Mucosa of descending colon (tissue), 3 donors: ENCODE measurements around the gene GPRC5C. TPM values are rescaled to one million over a fixed set of nuclear protein-coding genes. Genes with fewer than 3 reads are reported as not detected.
A peak's percentile ranks its signal among the peaks of the same experiment; 100 is the strongest.

Experiments used
- ATAC-seq: fragments of 200-7000 bp; cut with Tn5 transposase; one replicate; pipeline ENCODE4 v1.9.1; 2020; ENCODE audit warnings: mild to moderate bottlenecking, moderate library complexity
- DNase-seq, 3 donors: peaks; one replicate each; pipeline ENCODE4 v3.0.0-alpha.2; 2020
- H3K36me3 ChIP-seq: fragments of 200-600 bp; one replicate; pipeline ENCODE4 v1.8.0; 2021; ENCODE audit warnings: low read depth, mild to moderate bottlenecking
- H3K4me1 ChIP-seq: fragments of 200-600 bp; one replicate; pipeline ENCODE4 v1.8.0; 2021; ENCODE audit warnings: low read depth, mild to moderate bottlenecking
- H3K4me3 ChIP-seq: fragments of 200-600 bp; one replicate; pipeline ENCODE4 v1.8.0; 2021; ENCODE audit warnings: mild to moderate bottlenecking
- H3K9me3 ChIP-seq: fragments of 200-600 bp; one replicate; pipeline ENCODE4 v1.8.0; 2021; ENCODE audit warnings: mild to moderate bottlenecking
- CTCF ChIP-seq: fragments of 200-600 bp; IDR thresholded peaks from one replicate; pipeline ENCODE4 v1.8.0; 2022; ENCODE audit warnings: antibody characterized with exemption, mild to moderate bottlenecking
- intact Hi-C, 2 donors: fragments of 100-400 bp; cut with DNase I in 1 of 2; cut with micrococcal nuclease in 1 of 2; formaldehyde crosslinking; loops; one replicate each; pipeline versions ENCODE4 v1.11.0 to v1.11.1; 2022; cut with DNase I, micrococcal nuclease
- total RNA-seq, 3 donors: library from RNA; stranded (reverse); fragmentation: NEBNext Ultra II Directional in 2 of 3; extraction: Animal tissue kit (Norgen Biotek cat#: 25700) in 2 of 3; gene quantifications; one replicate each; pipeline versions ENCODE4 v1.2.1 to v1.2.4, GENCODE V29; 2021 to 2023
- donor health status: DM: no; HTN: no; CAD: no; lungs with moderate emphysema.
- donor health status: DM: no; HTN: no; CAD: no.
- donor health status: DM: no; HTN: yes; CAD: no.

The GPRC5C gene
- total RNA-seq, 3 donors from 2014 or later: 62.2 to 172 (median 139) TPM

GRCh38 chr17:74451557-74451956 lies 19.7 kb downstream of the GPRC5C start:
- no peaks in the 10 kb centered on the region for H3K9me3 ChIP-seq
- no peak for ATAC-seq
- peaks cover 21% of the 10 kb centered on the region for H3K4me1 ChIP-seq
- intact Hi-C loops: no loop called here
- DNase-seq: no peak
- TF ChIP-seq CTCF: no peak
- no peaks in the 10 kb centered on the region for H3K36me3 ChIP-seq
- H3K4me3 ChIP-seq: no peak overlapping the region

GRCh38 chr17:74452033-74452840 lies 20.3 kb downstream of the GPRC5C start:
- H3K36me3 ChIP-seq: no peaks in the 10 kb centered on the region
- H3K9me3 ChIP-seq: no peaks in the 10 kb centered on the region
- DNase-seq (peak in 1 of 3 donors; percentile 51), ATAC-seq (no peak)
- no peak overlapping the region for H3K4me3 ChIP-seq
- no peak for TF ChIP-seq CTCF
- intact Hi-C loops: no loop called here
- H3K4me1 ChIP-seq: peaks cover 21% of the 10 kb centered on the region

DNA sequence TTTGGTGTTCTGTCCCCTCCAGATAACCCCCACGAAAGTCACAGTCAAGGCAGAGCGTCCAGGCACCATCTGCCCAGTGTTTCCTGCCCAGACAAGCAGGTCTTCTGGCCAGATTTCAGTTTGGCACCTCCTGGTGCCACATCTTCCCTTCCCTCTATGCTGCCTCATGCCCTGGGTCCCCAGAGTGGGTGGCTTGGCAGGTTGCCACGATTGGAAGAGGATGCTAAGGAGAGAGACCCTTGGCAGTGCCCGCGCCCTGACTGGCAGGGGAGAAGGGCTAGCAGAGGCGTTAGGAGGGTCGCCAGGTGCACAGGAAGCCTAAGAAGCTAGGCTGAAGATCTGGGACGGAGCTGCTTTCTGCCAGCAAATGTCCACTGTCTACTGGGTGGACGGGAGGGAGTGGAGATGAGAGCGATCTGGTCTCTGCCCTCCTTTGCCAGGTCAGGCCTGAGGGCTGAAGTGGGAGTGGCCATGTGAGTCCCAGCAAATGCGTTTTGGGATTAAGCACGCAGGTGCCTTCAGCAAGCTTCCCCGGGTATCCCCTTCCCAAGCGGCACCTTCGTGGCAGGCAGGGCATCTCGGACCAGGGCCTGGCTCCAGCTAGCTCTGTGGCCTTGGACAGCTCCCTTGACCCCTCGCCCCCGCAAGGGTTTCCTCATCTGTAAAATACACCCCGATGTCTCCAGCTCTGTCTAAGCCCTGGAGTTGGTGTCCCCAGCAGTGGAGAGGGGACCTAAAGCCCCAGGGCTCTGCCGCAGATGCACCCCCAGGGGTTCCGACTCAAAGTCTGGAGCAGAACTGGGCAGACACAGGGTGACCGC lies 21.2 kb downstream of the GPRC5C start:
- Histone ChIP-seq H3K4me1 (peaks cover 21% of the 10 kb centered on the region), H3K4me3 (no peak overlapping the region), H3K36me3 (no peaks in the 10 kb centered on the region), H3K9me3 (no peaks in the 10 kb centered on the region)
- intact Hi-C loops: no loop called here
- DNase-seq (peak in 1 of 3 donors; percentile 55), ATAC-seq (no peak)
- TF ChIP-seq CTCF: no peak

DNA sequence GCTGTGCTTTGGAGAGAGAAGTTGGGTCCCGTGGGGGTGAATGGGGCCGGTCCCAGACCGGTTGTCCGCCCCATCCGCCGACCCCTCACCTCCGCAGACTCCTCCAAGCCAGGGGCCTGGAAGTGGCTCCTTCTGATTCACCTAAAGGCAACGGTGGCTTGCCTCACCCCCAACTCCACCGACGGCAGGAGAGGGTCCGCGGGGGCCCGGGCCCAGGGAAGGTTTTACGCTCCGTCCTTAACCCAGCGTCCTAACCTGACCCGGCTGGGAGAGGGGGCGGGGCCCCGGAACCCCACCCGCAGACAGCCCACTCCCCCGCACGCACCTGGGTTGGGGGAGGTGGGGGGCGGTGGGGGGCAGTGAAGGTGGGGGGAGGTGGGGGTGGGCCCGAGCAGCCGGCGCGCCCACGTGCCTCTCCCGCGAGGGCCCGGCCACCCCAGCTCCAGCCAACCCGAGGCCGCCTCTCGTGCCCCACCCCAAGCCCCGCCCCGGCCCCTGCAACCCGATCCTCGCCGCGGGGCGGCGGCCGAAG lies 21.8 kb downstream of the GPRC5C start:
- intact Hi-C loops: no loop called here
- Histone ChIP-seq H3K4me1 (peaks cover 21% of the 10 kb centered on the region), H3K36me3 (no peaks in the 10 kb centered on the region), H3K9me3 (no peaks in the 10 kb centered on the region), H3K4me3 (no peak overlapping the region)
- peak; percentile 7 for TF ChIP-seq CTCF
- DNase-seq: peak in 2 of 3 donors; percentile 94 to 95
- peak; percentile 33 for ATAC-seq

- H3K9me3 ChIP-seq: no peaks in the 10 kb centered on the region
- peaks cover 21% of the 10 kb centered on the region for H3K4me1 ChIP-seq
- no peak overlapping the region for H3K4me3 ChIP-seq
- ATAC-seq (peak; percentile 93), DNase-seq (peak in 2 of 3 donors; percentile 72 to 92)
- intact Hi-C loops: loop anchor here in 1 of 2 donors (5.0 kb wide), 1 partner anchor 77 kb away; no protein-coding TSS in a partner anchor
- TF ChIP-seq CTCF: no peak
- H3K36me3 ChIP-seq: no peaks in the 10 kb centered on the region
Observed at GRCh38 chr17:74454197-74455024, 22.5 kb downstream of the GPRC5C start.
